GM12872 (cell line): Measurements from ENCODE around the gene ACACA.

Source experiments
- TF ChIP-seq, protein P1 (sequence below): IDR thresholded peaks from 3 replicates; pipeline ENCODE4 v1.5.1; 2011; ENCODE audit warnings: low read depth, mild to moderate bottlenecking, low read length, moderate library complexity; ENCODE audit not compliant: insufficient read depth

The ACACA gene

DNA sequence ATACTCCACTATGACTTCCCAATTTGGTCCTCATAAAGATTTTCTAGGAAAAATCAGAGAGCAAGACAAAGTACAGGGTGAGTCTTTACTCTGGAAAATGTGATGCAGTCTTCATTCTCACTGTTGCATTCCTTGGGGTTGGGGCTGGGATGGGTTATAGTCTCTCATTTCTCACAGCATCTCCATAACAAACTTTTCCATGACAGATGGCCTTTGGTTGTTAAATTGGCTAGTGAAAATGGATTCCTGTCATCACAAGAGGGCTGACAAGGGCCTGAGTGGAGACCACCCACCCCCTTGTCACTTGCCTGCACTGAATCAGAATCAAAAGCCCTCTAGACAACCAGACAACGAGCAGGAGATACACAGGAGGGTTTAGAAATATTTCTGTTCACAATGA is 283.2 kb downstream of the ACACA start:
- TF ChIP-seq, protein P1, sequence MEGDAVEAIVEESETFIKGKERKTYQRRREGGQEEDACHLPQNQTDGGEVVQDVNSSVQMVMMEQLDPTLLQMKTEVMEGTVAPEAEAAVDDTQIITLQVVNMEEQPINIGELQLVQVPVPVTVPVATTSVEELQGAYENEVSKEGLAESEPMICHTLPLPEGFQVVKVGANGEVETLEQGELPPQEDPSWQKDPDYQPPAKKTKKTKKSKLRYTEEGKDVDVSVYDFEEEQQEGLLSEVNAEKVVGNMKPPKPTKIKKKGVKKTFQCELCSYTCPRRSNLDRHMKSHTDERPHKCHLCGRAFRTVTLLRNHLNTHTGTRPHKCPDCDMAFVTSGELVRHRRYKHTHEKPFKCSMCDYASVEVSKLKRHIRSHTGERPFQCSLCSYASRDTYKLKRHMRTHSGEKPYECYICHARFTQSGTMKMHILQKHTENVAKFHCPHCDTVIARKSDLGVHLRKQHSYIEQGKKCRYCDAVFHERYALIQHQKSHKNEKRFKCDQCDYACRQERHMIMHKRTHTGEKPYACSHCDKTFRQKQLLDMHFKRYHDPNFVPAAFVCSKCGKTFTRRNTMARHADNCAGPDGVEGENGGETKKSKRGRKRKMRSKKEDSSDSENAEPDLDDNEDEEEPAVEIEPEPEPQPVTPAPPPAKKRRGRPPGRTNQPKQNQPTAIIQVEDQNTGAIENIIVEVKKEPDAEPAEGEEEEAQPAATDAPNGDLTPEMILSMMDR, result no peak

DNA sequence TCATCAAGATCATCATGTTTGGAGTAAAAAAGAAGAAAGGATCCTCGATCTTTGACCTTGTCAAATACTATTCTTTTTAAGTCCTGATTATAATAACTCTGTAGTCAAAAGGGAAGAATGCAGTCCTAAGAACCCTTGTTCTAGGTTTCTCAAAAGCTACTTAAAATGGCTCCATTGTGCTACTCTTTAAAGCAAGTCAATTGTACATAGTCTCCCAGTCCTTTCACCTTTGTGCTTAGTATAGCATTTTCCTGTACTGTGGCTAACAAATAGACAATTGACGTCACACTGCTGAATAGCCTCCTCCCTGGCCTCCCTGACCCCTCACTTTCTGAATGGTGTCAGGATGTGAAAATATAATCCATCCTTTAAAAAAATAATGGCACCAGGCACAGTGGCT is 285.0 kb downstream of the ACACA start:
- TF ChIP-seq, protein P1, result no peak

DNA sequence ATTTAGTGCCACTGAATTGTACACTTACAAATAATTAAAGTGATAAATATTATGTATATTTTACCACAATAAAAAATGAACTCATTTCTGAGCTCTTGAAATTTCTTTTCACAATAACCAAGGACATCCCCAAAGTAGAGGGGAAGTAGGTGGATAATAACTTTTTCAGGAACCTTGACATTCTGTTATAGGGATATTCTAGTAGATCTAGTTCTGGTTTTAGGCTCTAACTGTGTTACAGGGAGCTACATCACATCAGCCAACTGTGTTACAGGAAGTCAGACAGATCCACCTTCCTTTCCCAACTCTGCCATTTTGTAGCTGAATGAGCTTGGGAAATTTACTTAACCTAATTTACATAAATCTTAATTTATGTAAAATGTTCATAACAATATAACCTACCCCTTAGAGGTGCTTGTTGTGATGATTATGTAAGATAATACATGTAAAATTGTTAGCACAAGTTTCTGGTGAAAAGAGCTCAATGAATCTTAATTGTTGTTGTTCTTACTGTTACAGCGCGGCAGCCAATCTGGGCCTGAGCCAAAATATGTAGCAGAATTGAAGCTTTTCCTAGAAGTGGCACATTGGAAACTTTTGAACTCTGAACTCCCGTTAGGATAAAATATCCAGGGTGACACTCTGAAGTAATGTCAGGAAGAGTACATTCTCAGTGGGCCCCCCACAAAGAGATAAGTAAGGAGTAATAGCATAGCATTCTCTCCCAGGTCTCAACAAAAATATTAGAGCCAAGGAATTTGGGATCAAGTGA is 288.1 kb downstream of the ACACA start:
- TF ChIP-seq, protein P1, result no peak

DNA sequence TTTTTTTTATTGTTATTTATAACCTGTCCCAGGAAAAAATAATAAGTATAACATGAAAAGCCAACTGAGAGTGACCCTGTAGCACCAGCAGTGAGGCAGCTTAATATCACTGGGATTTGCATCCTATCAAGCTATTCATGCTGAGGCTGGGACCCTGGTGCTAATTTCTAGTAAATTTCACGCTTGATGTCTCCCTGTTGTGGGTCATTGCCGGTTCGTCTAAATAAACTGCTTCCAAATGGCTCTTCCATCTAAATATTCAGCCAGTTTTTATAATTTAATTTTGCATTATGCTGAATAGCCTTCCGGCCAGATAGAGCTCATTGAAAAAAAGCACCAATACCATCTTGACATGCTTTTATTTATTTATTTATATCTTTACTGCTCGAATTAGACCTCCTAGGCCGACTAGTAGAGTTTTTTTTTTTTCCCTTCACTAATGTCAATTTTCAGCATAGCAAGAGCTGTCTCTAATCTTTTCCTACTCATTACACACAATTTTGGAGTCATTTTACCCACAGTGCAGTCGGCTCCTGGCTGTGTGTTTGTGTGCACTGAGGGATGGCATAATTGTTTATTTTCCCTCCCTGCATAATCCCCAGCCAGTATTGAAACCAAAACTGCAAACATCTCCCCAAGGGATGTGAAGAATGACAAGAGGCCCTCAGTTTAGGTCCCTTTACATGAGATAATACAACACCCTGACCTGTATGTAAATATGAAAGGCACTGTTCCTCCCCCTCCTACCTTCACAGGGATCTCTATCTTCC is 289.1 kb downstream of the ACACA start:
- TF ChIP-seq, protein P1, result no peak

DNA sequence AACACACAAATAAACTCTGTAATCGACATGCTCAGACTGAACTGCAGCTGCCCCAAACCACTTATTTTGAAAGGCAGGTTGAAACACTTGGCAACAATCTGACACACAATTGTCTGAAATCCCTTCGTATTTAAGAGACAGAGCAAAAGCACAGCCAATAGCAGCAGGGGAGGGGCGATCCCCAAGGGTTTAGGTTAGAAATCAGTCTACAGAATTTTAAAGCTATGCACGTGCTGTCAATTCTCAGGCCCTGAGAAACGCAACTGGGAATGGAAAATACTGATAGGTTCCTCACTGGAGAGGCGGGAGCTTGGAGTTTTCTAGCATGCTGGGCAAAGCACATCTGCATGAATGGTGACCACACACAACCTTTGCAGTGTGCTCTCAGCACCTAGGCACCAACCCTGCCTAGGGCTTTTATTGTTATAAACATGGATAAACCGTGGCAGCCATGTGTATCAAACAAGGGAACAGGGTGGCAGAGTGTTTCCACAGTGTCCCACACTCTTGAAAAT is 289.9 kb downstream of the ACACA start:
- TF ChIP-seq, protein P1, result no peak

DNA sequence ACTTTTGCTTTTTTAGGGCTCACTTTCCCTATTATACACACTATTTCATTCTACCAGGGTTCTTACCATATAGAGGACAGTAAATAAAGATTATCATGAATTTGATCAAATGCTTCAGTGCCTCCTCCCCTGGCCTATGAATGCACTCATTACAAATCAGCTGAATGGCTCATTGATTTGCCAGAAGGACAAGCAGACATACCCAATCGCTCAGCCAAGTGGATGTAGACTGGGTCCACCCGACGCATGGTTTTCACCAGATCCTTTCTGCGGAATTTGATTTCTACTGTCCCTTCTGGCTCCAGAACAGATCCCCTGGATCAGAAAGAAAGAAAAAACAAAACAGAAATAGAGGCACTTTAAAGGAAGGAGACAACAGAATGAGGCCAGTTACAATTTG is 295.3 kb downstream of the ACACA start:
- TF ChIP-seq, protein P1, result no peak

DNA sequence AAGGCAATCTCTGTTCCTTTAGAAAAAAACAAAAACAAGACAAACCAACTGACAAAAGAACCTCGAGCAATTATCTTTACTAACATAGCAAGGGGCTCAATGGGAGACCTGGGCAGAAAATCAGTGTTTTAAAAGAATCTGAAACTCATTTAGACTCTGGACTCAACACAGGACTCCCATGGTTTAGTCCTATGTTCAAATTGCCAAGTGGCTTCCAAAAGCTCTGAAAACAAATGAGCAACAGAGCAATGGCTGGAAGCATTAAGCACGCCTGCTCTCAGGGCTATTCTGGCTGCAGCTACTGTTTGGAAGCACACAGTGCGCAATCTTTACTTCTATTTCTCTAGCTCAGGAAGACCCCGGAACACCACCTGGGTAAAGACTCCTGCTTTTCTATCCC is 295.9 kb downstream of the ACACA start:
- TF ChIP-seq, protein P1, result no peak
